Hepatocyte (in vitro differentiated cells): ENCODE data around the gene RABGAP1L. TPM values are rescaled to one million over a fixed set of nuclear protein-coding genes. Genes with fewer than 3 reads are reported as not detected.

Source experiments
- polyA plus RNA-seq: library from polyadenylated mRNA; unstranded; fragments of >200 nt; fragmentation: Nextera tagmentation; extraction: Ambion mirVana; gene quantifications from 2 replicates; pipeline ENCODE4 v1.2.1, GENCODE V29; 2016
- small RNA-seq: library from RNA; depleted of rRNA; stranded (forward); fragments of <200 nt; gene quantifications from one replicate; pipeline ENCODE3, GENCODE V24; 2014
- total RNA-seq: library from RNA; depleted of rRNA; stranded (reverse); fragments of >200 nt; gene quantifications from 2 replicates; pipeline ENCODE4 v1.2.3, GENCODE V29; 2014

The RABGAP1L gene
- total and polyA plus RNA-seq, 2 experiments from 2014 or later = 15.0 to 41.8 TPM

Small RNAs within 50 kb of the gene (small RNA-seq; reads per million reads assigned to genes)
- gene BANF1P4 (not detected), gene RF00019 (not detected), gene RNU6-307P (not detected)

Other genes with a start within 250 kb of the RABGAP1L start
- 123 and 125 TPM in 2 replicates for gene SERPINC1, start 242.2 kb upstream of the RABGAP1L start, total RNA-seq
- gene SERPINC1, start 242.2 kb upstream of the RABGAP1L start, polyA plus RNA-seq = 53.5 and 85.4 TPM in 2 replicates
- gene RC3H1, start 137.2 kb upstream of the RABGAP1L start, total RNA-seq = 22.8 and 32.6 TPM in 2 replicates
- gene RC3H1, start 137.2 kb upstream of the RABGAP1L start, polyA plus RNA-seq = 5.8 and 5.9 TPM in 2 replicates